Parathyroid adenoma (tissue), 2 donors: ENCODE results near the gene MAP3K20.

Source experiments
- H2AFZ ChIP-seq: fragments of 300-600 bp; sonication (generic); one replicate; pipeline ENCODE4 v1.7.0; 2017; ENCODE audit warnings: antibody characterized with exemption, mild to moderate bottlenecking
- H3K27ac ChIP-seq: fragments of 300-600 bp; sonication (generic); one replicate; pipeline ENCODE4 v1.7.0; 2017
- H3K27me3 ChIP-seq: fragments of 300-600 bp; sonication (generic); one replicate; pipeline ENCODE4 v1.7.0; 2017; ENCODE audit warnings: low read length; ENCODE audit not compliant: control insufficient read depth, insufficient read depth
- H3K36me3 ChIP-seq: fragments of 300-600 bp; sonication (generic); one replicate; pipeline ENCODE4 v1.7.0; 2017; ENCODE audit warnings: low read length; ENCODE audit not compliant: control insufficient read depth, insufficient read depth
- H3K4me1 ChIP-seq: fragments of 300-600 bp; sonication (generic); one replicate; pipeline ENCODE4 v1.7.0; 2017; ENCODE audit warnings: control low read depth
- H3K4me2 ChIP-seq: fragments of 300-600 bp; sonication (generic); one replicate; pipeline ENCODE4 v1.7.0; 2017; ENCODE audit warnings: low read length
- H3K4me3 ChIP-seq: fragments of 300-600 bp; sonication (generic); one replicate; pipeline ENCODE4 v1.7.0; 2017; ENCODE audit warnings: low read depth, low read length
- H3K79me2 ChIP-seq: fragments of 300-600 bp; sonication (generic); one replicate; pipeline ENCODE4 v1.7.0; 2017; ENCODE audit warnings: control low read depth
- H3K9ac ChIP-seq: fragments of 300-600 bp; sonication (generic); one replicate; pipeline ENCODE4 v1.7.0; 2017; ENCODE audit warnings: mild to moderate bottlenecking
- H3K9me3 ChIP-seq: fragments of 300-600 bp; sonication (generic); one replicate; pipeline ENCODE4 v1.7.0; 2017; ENCODE audit warnings: low read length; ENCODE audit not compliant: control insufficient read depth
- TF ChIP-seq, protein P1 (sequence below): fragments of 300-600 bp; sonication (generic); IDR thresholded peaks from one replicate; pipeline ENCODE4 v1.7.0; 2017; ENCODE audit warnings: antibody characterized with exemption, mild to moderate bottlenecking
- donor health status: primary hyperparathyroidism.

MAP3K20 gene

GRCh38 chr2:173214213-173214612 is 138.6 kb downstream of the MAP3K20 start:
- no peaks in the 10 kb centered on the region for H3K27me3 ChIP-seq
- H3K4me2 ChIP-seq: no peak overlapping the region

DNA sequence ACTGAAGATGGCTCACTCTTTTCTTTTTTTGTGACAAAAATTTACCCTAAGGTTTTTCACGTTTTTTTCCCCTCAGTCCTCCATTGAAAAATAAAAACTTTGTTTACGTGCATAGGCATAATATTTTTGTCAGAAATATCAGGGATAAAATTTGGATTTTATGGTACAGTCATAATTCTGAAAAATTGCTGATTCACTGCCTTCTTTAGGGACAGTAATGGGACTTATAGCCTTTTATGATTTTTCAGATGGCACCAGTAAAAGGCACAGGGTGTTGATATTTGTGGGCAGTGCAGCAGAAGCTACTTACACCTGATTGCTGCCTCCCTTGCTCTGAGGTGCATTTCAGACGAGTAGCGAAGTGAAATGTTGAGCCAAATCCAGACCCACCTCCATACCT is 139.7 kb downstream of the MAP3K20 start:
- peaks cover 10% of the 10 kb centered on the region for H3K4me1 ChIP-seq
- H3K79me2 ChIP-seq: no peaks in the 10 kb centered on the region
- no peak overlapping the region for H2AFZ ChIP-seq
- no peak overlapping the region for H3K4me3 ChIP-seq
- H3K36me3 ChIP-seq: no peaks in the 10 kb centered on the region
- no peaks in the 10 kb centered on the region for H3K27me3 ChIP-seq
- H3K4me2 ChIP-seq: no peak overlapping the region
- no peaks in the 10 kb centered on the region for H3K9me3 ChIP-seq
- TF ChIP-seq, protein P1, sequence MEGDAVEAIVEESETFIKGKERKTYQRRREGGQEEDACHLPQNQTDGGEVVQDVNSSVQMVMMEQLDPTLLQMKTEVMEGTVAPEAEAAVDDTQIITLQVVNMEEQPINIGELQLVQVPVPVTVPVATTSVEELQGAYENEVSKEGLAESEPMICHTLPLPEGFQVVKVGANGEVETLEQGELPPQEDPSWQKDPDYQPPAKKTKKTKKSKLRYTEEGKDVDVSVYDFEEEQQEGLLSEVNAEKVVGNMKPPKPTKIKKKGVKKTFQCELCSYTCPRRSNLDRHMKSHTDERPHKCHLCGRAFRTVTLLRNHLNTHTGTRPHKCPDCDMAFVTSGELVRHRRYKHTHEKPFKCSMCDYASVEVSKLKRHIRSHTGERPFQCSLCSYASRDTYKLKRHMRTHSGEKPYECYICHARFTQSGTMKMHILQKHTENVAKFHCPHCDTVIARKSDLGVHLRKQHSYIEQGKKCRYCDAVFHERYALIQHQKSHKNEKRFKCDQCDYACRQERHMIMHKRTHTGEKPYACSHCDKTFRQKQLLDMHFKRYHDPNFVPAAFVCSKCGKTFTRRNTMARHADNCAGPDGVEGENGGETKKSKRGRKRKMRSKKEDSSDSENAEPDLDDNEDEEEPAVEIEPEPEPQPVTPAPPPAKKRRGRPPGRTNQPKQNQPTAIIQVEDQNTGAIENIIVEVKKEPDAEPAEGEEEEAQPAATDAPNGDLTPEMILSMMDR: no peak
- H3K27ac ChIP-seq: no peak overlapping the region
- no peak overlapping the region for H3K9ac ChIP-seq

More at GRCh38 chr2:173214213-173214612, 138.6 kb downstream of the MAP3K20 start:
- no peak overlapping the region for H3K4me3 ChIP-seq
- no peak overlapping the region for H3K9ac ChIP-seq
- no peaks in the 10 kb centered on the region for H3K36me3 ChIP-seq
- H3K4me1 ChIP-seq: peaks cover 10% of the 10 kb centered on the region
- H3K79me2 ChIP-seq: no peaks in the 10 kb centered on the region
- no peaks in the 10 kb centered on the region for H3K9me3 ChIP-seq
- no peak overlapping the region for H2AFZ ChIP-seq
- TF ChIP-seq, protein P1: no peak
- no peak overlapping the region for H3K27ac ChIP-seq

DNA sequence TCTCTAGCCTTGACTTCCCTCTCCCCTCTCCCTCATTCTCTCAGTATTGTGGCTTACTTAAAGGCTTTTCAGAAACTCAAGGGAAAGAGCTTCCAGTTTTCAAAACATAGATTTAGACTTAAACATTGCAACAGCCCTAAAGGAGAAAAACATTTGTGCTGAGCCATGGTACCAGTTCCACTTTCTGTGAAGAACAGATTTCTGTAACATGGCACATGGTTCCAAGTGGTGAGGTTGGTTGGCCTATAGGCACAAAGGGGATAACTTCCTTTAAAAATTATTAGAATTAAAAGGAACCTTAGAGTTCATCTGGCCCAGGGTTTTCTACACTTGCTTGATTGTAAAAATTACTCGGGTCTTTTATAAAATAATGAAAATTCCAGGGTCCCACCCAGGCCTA is 140.4 kb downstream of the MAP3K20 start:
- Histone ChIP-seq H3K9me3 (no peaks in the 10 kb centered on the region), H3K36me3 (no peaks in the 10 kb centered on the region), H3K9ac (no peak overlapping the region), H3K4me3 (no peak overlapping the region), H2AFZ (no peak overlapping the region), H3K27me3 (no peaks in the 10 kb centered on the region), H3K4me1 (peaks cover 8% of the 10 kb centered on the region), H3K4me2 (no peak overlapping the region), H3K27ac (no peak overlapping the region), H3K79me2 (no peaks in the 10 kb centered on the region)
- TF ChIP-seq, protein P1: no peak

DNA sequence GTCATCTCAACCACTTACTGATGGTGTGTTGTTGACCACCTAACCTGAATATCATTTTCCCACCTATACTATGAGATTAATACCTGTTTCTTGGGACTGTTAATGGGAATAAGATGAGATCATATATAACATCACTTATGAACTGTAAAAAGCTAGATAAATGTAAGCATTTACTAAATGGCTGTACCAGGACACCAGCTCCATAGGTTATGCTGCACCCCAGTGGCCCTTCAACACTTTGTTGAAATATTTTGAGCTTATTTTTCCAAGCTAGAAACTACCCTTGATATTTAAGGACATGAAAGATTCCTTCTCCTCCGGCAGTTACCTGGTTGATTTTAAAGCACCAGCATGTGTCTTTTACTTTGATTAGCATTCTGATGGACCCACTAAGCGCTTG is 141.0 kb downstream of the MAP3K20 start:
- no peaks in the 10 kb centered on the region for H3K36me3 ChIP-seq
- H2AFZ ChIP-seq: no peak overlapping the region
- no peaks in the 10 kb centered on the region for H3K27me3 ChIP-seq
- H3K9me3 ChIP-seq: no peaks in the 10 kb centered on the region
- no peak overlapping the region for H3K27ac ChIP-seq
- TF ChIP-seq, protein P1: no peak
- peaks cover 8% of the 10 kb centered on the region for H3K4me1 ChIP-seq
- H3K9ac ChIP-seq: no peak overlapping the region
- H3K79me2 ChIP-seq: no peaks in the 10 kb centered on the region
- H3K4me3 ChIP-seq: no peak overlapping the region
- H3K4me2 ChIP-seq: no peak overlapping the region

DNA sequence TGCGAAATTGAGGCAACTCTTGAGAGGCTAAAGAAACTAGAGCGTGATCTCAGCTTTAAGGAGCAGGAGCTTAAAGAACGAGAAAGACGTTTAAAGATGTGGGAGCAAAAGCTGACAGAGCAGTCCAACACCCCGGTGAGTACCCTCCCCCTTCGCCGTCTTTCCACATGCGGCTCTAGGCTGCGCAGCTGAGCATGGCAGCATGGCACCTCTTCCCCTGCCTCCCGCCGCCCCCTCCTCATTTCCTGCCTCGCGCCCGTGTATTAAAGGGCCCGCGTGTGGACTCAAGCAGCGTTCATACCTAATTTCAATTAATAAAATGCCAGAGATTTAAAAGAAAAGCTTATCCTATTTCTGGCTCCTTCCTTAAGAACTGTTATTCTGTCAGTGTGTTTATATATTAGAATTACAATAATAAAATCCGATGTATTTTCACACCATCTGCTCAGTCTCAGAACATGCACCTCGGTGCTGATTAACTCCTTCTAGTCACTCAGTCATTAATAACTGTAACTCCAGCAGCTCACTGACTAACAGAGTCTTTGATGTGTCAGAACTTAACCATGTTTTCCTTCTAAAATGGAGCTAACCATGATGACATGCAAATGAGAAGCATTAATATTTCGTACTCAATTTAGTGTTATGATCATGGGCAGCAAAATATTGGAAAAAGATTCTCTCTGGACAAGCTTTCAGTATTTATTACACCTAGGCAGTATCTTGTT is 141.6 kb downstream of the MAP3K20 start:
- H3K79me2 ChIP-seq: no peaks in the 10 kb centered on the region
- H3K4me2 ChIP-seq: no peak overlapping the region
- no peaks in the 10 kb centered on the region for H3K27me3 ChIP-seq
- no peak overlapping the region for H3K4me3 ChIP-seq
- no peaks in the 10 kb centered on the region for H3K36me3 ChIP-seq
- TF ChIP-seq, protein P1: no peak
- no peak overlapping the region for H3K27ac ChIP-seq
- peaks cover 8% of the 10 kb centered on the region for H3K4me1 ChIP-seq
- H3K9ac ChIP-seq: no peak overlapping the region
- no peaks in the 10 kb centered on the region for H3K9me3 ChIP-seq
- H2AFZ ChIP-seq: no peak overlapping the region
